RKO (cell line): ENCODE results near the gene ALOX5AP.

Experiments
- DNase-seq: peaks from one replicate; pipeline ENCODE4 v3.0.0-alpha.2; 2016; ENCODE audit warnings: low spot score

Gene ALOX5AP

GRCh38 chr13:30735025-30735871 is at the start of gene ALOX5AP:
ALOX5AP (plus strand) TSS chr13:30735543; CDS start chr13:30735606, 63 bp downstream.
- DNase-seq: no peak

- DNase-seq: no peak
These were observed 49.4 kb upstream of the ALOX5AP start for GRCh38 chr13:30685987-30686386.

- no peak for DNase-seq
These were observed 47.7 kb upstream of the ALOX5AP start for GRCh38 chr13:30687601-30688000.

GRCh38 chr13:30689752-30690151 is 45.6 kb upstream of the ALOX5AP start:
- no peak for DNase-seq

- peak; percentile 39 for DNase-seq
These were observed 44.8 kb upstream of the ALOX5AP start for GRCh38 chr13:30690282-30691188.

GRCh38 chr13:30692113-30692512 is 43.2 kb upstream of the ALOX5AP start:
- no peak for DNase-seq

- no peak for DNase-seq
These were observed 38.8 kb upstream of the ALOX5AP start for GRCh38 chr13:30696278-30697176.

GRCh38 chr13:30697177-30697953 is 38.0 kb upstream of the ALOX5AP start:
- DNase-seq: no peak

GRCh38 chr13:30697996-30698401 is 37.3 kb upstream of the ALOX5AP start:
- DNase-seq: no peak

- no peak for DNase-seq
These were observed 36.8 kb upstream of the ALOX5AP start for GRCh38 chr13:30698488-30699005.

GRCh38 chr13:30700364-30700763 is 35.0 kb upstream of the ALOX5AP start:
- DNase-seq: no peak

- DNase-seq: no peak
These were observed 33.3 kb upstream of the ALOX5AP start for GRCh38 chr13:30702006-30702405.

- no peak for DNase-seq
These were observed 30.7 kb upstream of the ALOX5AP start for GRCh38 chr13:30704596-30704995.

GRCh38 chr13:30705680-30706079 is 29.7 kb upstream of the ALOX5AP start:
- no peak for DNase-seq

GRCh38 chr13:30708541-30708940 is 26.8 kb upstream of the ALOX5AP start:
- no peak for DNase-seq

GRCh38 chr13:30710442-30710841 is 24.9 kb upstream of the ALOX5AP start:
- no peak for DNase-seq

- DNase-seq: no peak
These were observed 24.0 kb upstream of the ALOX5AP start for GRCh38 chr13:30711375-30711774.

GRCh38 chr13:30711837-30712236 is 23.5 kb upstream of the ALOX5AP start:
- no peak for DNase-seq

GRCh38 chr13:30712536-30713532 is 22.5 kb upstream of the ALOX5AP start:
- no peak for DNase-seq
